K562 (cell line): Measurements from ENCODE around the gene SLC6A4. TPM values are rescaled to one million over a fixed set of nuclear protein-coding genes. Genes with fewer than 3 reads are reported as not detected.
A peak's percentile ranks its signal among the peaks of the same experiment; 100 is the strongest.

Source experiments
- ATAC-seq: fragments of 200-7000 bp; cut with Tn5 transposase; 3 replicates; pipeline ENCODE4 v1.9.1; 2020; ENCODE audit warnings: moderate library complexity
- BruUV-seq: library from RNA; stranded (reverse); fragments of 400-500 nt; replicated peaks from 2 replicates; lab custom pipeline; 2021; lab: Mats Ljungman, UMichigan
- CTCF ChIA-PET: fragments of 300-600 bp; formaldehyde crosslinking; extraction: SDS; loops from one replicate; lab custom pipeline; 2021; ENCODE audit warnings: low intra/inter-chr PET ratio; lab: Yijun Ruan, JAX
- POLR2A ChIA-PET: fragments of 300-600, 350-650 bp; sonication (Branson Sonifier 250); formaldehyde crosslinking; extraction: SDS; loops from one replicate; lab custom pipeline; 2021; ENCODE audit warnings: antibody characterized with exemption, inconsistent platforms; lab: Yijun Ruan, JAX
- DNase-seq, 4 experiments: peaks; one replicate each; pipeline versions ENCODE4 v3.0.0 to v3.0.0-alpha.2; 2011 to 2018; ENCODE audit warnings: low spot score in 3 of 4, mixed read lengths in 3 of 4; ENCODE audit errors: extremely low read depth in 1 of 4
- FAIRE-seq: peaks from 2 replicates; lab custom pipeline; 2011; peaks lifted over from hg19 to GRCh38; lab: Jason Lieb, UNC
- H2AFZ ChIP-seq: 2 replicates; pipeline ENCODE4 v1.6.0; 2011; ENCODE audit warnings: low read depth, low read length, control low read depth, inconsistent platforms
- H3K27ac ChIP-seq: fragments of 200-600 bp; 3 replicates; pipeline ENCODE4 v1.8.0; 2011; ENCODE audit warnings: low read depth, mild to moderate bottlenecking, control low read depth, inconsistent platforms, low read length, moderate library complexity, mixed read lengths; ENCODE audit errors: extremely low read depth
- H3K27me3 ChIP-seq, 2 experiments: fragments of 300-600 bp in 1 of 2; 2 replicates in 1 of 2; 3 replicates in 1 of 2; pipeline versions ENCODE4 v1.6.0 to v1.8.0; 2011; ENCODE audit warnings: inconsistent platforms in 2 of 2, low read length in 2 of 2, mild to moderate bottlenecking in 1 of 2, mixed read lengths in 1 of 2, moderate library complexity in 1 of 2; ENCODE audit not compliant: control insufficient read depth in 2 of 2, insufficient read depth in 2 of 2
- H3K36me3 ChIP-seq: fragments of 300-600 bp; 3 replicates; pipeline ENCODE4 v1.8.0; 2011; ENCODE audit warnings: mild to moderate bottlenecking, low read length, inconsistent platforms; ENCODE audit not compliant: control insufficient read depth, insufficient read depth
- H3K4me1 ChIP-seq, 2 experiments: fragments of 200-600 bp in 1 of 2; replicated peaks in 1 of 2; 2 replicates in 1 of 2; 3 replicates in 1 of 2; pipeline versions ENCODE4 v1.5.1 to v1.8.0; 2011; ENCODE audit warnings: inconsistent platforms in 2 of 2, low read length in 2 of 2, mild to moderate bottlenecking in 1 of 2, mixed read lengths in 1 of 2, moderate library complexity in 1 of 2; ENCODE audit not compliant: control insufficient read depth in 2 of 2, insufficient read depth in 2 of 2
- H3K4me2 ChIP-seq: 2 replicates; pipeline ENCODE4 v1.6.1; 2011; ENCODE audit warnings: low read length, control low read depth, inconsistent platforms, mixed read lengths; ENCODE audit not compliant: insufficient read depth
- H3K4me3 ChIP-seq: fragments of 200-600 bp; sonication (generic), shearing (Covaris generic); 2 replicates; pipeline ENCODE4 v1.5.1; 2016; ENCODE audit warnings: control low read depth, inconsistent platforms
- H3K79me2 ChIP-seq: fragments of 200-600 bp; 3 replicates; pipeline ENCODE4 v1.8.0; 2011; ENCODE audit warnings: low read length, inconsistent platforms; ENCODE audit not compliant: control insufficient read depth, insufficient read depth
- H3K9ac ChIP-seq, 2 experiments: 2 replicates each; pipeline versions ENCODE4 v1.6.0 to v1.6.1; 2011; ENCODE audit warnings: low read depth in 2 of 2, low read length in 2 of 2, control low read depth in 1 of 2, inconsistent platforms in 1 of 2, mild to moderate bottlenecking in 1 of 2, mixed read lengths in 1 of 2; ENCODE audit not compliant: insufficient read depth in 1 of 2
- H3K9me1 ChIP-seq: one replicate; pipeline ENCODE4 v1.6.0; 2011; ENCODE audit warnings: inconsistent platforms, mild to moderate bottlenecking, low read length, moderate library complexity; ENCODE audit not compliant: control insufficient read depth, insufficient read depth
- H3K9me3 ChIP-seq: replicated peaks from 2 replicates; pipeline ENCODE4 v1.5.1; 2011; ENCODE audit warnings: low read depth, low read length, inconsistent platforms; ENCODE audit not compliant: control insufficient read depth, insufficient read depth
- H4K20me1 ChIP-seq: replicated peaks from 2 replicates; pipeline ENCODE4 v1.6.1; 2011; ENCODE audit warnings: low read length, inconsistent platforms, mixed read lengths; ENCODE audit not compliant: control insufficient read depth, insufficient read depth
- ARHGAP35 ChIP-seq: fragments of 450-650 bp; IDR thresholded peaks from 2 replicates; pipeline ENCODE4 v1.6.1; 2018; ENCODE audit not compliant: partially characterized antibody
- DPF2 ChIP-seq: fragments of 450-650 bp; IDR thresholded peaks from 2 replicates; pipeline ENCODE4 v1.6.1; 2016
- EWSR1 ChIP-seq: fragments of 450-650 bp; IDR thresholded peaks from 2 replicates; pipeline ENCODE4 v1.6.1; 2018; ENCODE audit warnings: borderline replicate concordance, mild to moderate bottlenecking, low read depth, moderate library complexity; ENCODE audit not compliant: partially characterized antibody
- ILF3 ChIP-seq: fragments of 450-650 bp; IDR thresholded peaks from 2 replicates; pipeline ENCODE4 v1.6.1; 2018; ENCODE audit warnings: antibody characterized with exemption, mild to moderate bottlenecking, moderate library complexity, borderline replicate concordance
- MIER1 ChIP-seq: fragments of 450-650 bp; IDR thresholded peaks from 2 replicates; pipeline ENCODE4 v1.6.1; 2016; ENCODE audit warnings: antibody characterized with exemption, mild to moderate bottlenecking, low read depth
- MTA1 ChIP-seq: fragments of 450-650 bp; IDR thresholded peaks from 2 replicates; pipeline ENCODE4 v1.6.1; 2017; ENCODE audit warnings: borderline replicate concordance
- MXD1 ChIP-seq: fragments of 250-450 bp; sonication (Bioruptor Pico); IDR thresholded peaks from 2 replicates; pipeline ENCODE4 v1.8.0; 2021; ENCODE audit warnings: borderline replicate concordance, mild to moderate bottlenecking, moderate library complexity; ENCODE audit not compliant: poor library complexity, severe bottlenecking
- NELFE ChIP-seq: IDR thresholded peaks from 2 replicates; pipeline ENCODE4 v1.6.1; 2011; ENCODE audit warnings: mild to moderate bottlenecking; ENCODE audit not compliant: insufficient read depth, insufficient read length
- SMAD4 ChIP-seq: fragments of 250-450 bp; sonication (Bioruptor Pico); conservative IDR thresholded peaks from 2 replicates; pipeline ENCODE4 v1.8.0; 2021; ENCODE audit warnings: inconsistent platforms, mild to moderate bottlenecking, moderate library complexity
- SRSF1 ChIP-seq: fragments of 200-400 bp; formaldehyde crosslinking; IDR thresholded peaks from 2 replicates; pipeline ENCODE4 v1.6.1; 2017; ENCODE audit warnings: mild to moderate bottlenecking, low read depth, low read length, moderate library complexity
- STAT6 ChIP-seq: sonication (generic); formaldehyde crosslinking; IDR thresholded peaks from 2 replicates; pipeline ENCODE4 v1.8.1; 2023; ENCODE audit warnings: mild to moderate bottlenecking, missing genetic modification reagents
- THRB ChIP-seq: fragments of 450-650 bp; formaldehyde crosslinking; conservative IDR thresholded peaks from 2 replicates; pipeline ENCODE4 v1.4.0; 2022; ENCODE audit warnings: mild to moderate bottlenecking, missing genetic modification characterization
- ZNF12 ChIP-seq: sonication (generic); formaldehyde crosslinking; IDR thresholded peaks from 2 replicates; pipeline ENCODE4 v1.4.0; 2020; ENCODE audit warnings: mild to moderate bottlenecking, missing genetic modification reagents
- ZNF398 ChIP-seq: fragments of 250-450 bp; sonication (Bioruptor Pico); IDR thresholded peaks from 2 replicates; pipeline ENCODE4 v1.8.0; 2021; ENCODE audit warnings: moderate library complexity, mild to moderate bottlenecking, inconsistent platforms
- ZNF449 ChIP-seq: fragments of 250-450 bp; sonication (Bioruptor Pico); IDR thresholded peaks from 2 replicates; pipeline ENCODE4 v1.8.0; 2022; ENCODE audit warnings: moderate library complexity, mild to moderate bottlenecking, inconsistent platforms
- WGBS: fragments of 100-300 bp; shearing (Covaris generic); methylation state at CpG from one replicate; pipeline ENCODE4 v1.1.6; 2016; ENCODE audit warnings: low coverage, mixed read lengths; ENCODE audit not compliant: insufficient coverage; ENCODE audit errors: missing lambda C conversion rate; 5-methylcytosine and 5-hydroxymethylcytosine counted together
- in situ Hi-C: fragments of 300-500 bp; cut with MboI; formaldehyde crosslinking; loops from 4 replicates; pipeline ENCODE4 v1.15.0; 2018; ENCODE audit warnings: inconsistent platforms, mixed read lengths
- intact Hi-C: fragments of 100-400 bp; cut with micrococcal nuclease; formaldehyde crosslinking; loops from 2 replicates; pipeline ENCODE4 v1.14.2; 2022
- polyA plus RNA-seq, 8 experiments: library from polyadenylated mRNA; depleted of rRNA in 4 of 8; stranded (reverse) in 5 of 8; unstranded in 3 of 8; fragments of >200 nt; fragmentation: Nextera tagmentation in 2 of 8; fragmentation: Illumina TruSeq in 1 of 8; extraction: Ambion mirVana in 2 of 8; extraction: Trizol in 1 of 8; gene quantifications; 2 replicates each; pipeline versions ENCODE4 v1.2.1 to v1.2.3, GENCODE V29; 2011 to 2014; ENCODE audit warnings: inconsistent platforms in 1 of 8, missing spikeins in 1 of 8
- total RNA-seq, 7 experiments: library from RNA; depleted of rRNA in 6 of 7; stranded (reverse); fragments of >200 nt in 6 of 7; fragmentation: Illumina TruSeq in 2 of 7; extraction: Trizol in 2 of 7; gene quantifications; 2 replicates each; pipeline versions ENCODE4 v1.2.1 to v1.2.3, GENCODE V29; 2011 to 2021; ENCODE audit warnings: low replicate concordance in 1 of 7

SLC6A4 gene
- total and polyA plus RNA-seq, 9 of the 15 experiments (the other 6 are each of a cell fraction or from before 2014, with no cell fraction given), result 0.05 to 0.09 (median 0.07) TPM; not detected in 6

GRCh38 chr17:30217054-30217453, 18.4 kb downstream of the SLC6A4 start:
- Histone ChIP-seq H3K4me1 (peaks cover 14 to 16% of the 10 kb centered on the region in 2 experiments; a peak in 4 of 5 replicates), H3K36me3 (no peaks in the 10 kb centered on the region), H2AFZ (no peak overlapping the region), H3K27ac (no peak overlapping the region), H3K9ac (peak overlapping the region in 1 of 2 experiments; percentile 66; a peak in 2 of 4 replicates), H3K9me3 (no peaks in the 10 kb centered on the region), H3K9me1 (no peaks in the 10 kb centered on the region), H3K79me2 (no peaks in the 10 kb centered on the region), H3K27me3 (peaks cover 0 to 7% of the 10 kb centered on the region in 2 experiments; a peak in 2 of 5 replicates), H3K4me2 (no peak overlapping the region), H4K20me1 (no peaks in the 10 kb centered on the region), H3K4me3 (no peak overlapping the region)
- 28% methylated on average over 4 of the region's 6 CpGs for WGBS
- ChIA-PET POLR2A (interaction anchor here (1.0 kb wide), 1 partner anchor 112 kb away, joined by 3 read pairs; no protein-coding TSS in a partner anchor), CTCF (no interaction called here)
- no peak for ATAC-seq
- in situ Hi-C loops (no loop called here), intact Hi-C loops (no loop called here)
- no TSS peak for BruUV-seq
- no peak for DNase-seq
- no peak for FAIRE-seq
- TF ChIP-seq STAT6 (CRISPR knock-in tag), result no peak
- TF ChIP-seq ZNF449 (CRISPR knock-in tag), result no peak
- no peak for TF ChIP-seq ILF3
- no peak for TF ChIP-seq THRB (CRISPR knock-in tag)
- no peak for TF ChIP-seq ARHGAP35
- TF ChIP-seq MIER1, result no peak
- TF ChIP-seq DPF2, result no peak
- no peak for TF ChIP-seq NELFE
- no peak for TF ChIP-seq ZNF398 (CRISPR knock-in tag)
- no peak for TF ChIP-seq ZNF12
- no peak for TF ChIP-seq MTA1
- no peak for TF ChIP-seq SMAD4 (CRISPR knock-in tag)
- no peak for TF ChIP-seq MXD1
- no peak for TF ChIP-seq EWSR1
- no peak for TF ChIP-seq SRSF1
